GM18511 (cell line): ENCODE results near the gene RPS6KA4.

Source experiments
- ATAC-seq: cut with Tn5 transposase; IDR thresholded peaks from one replicate; pipeline ENCODE4 v1.9.1; 2021; ENCODE audit warnings: mild to moderate bottlenecking, moderate library complexity; ENCODE audit not compliant: unreplicated experiment

The RPS6KA4 gene

GRCh38 chr11:64362339-64362738 lies 3.4 kb downstream of the RPS6KA4 start:
- ATAC-seq, result no peak

GRCh38 chr11:64364435-64364834 lies 5.5 kb downstream of the RPS6KA4 start:
- ATAC-seq, result no peak

DNA sequence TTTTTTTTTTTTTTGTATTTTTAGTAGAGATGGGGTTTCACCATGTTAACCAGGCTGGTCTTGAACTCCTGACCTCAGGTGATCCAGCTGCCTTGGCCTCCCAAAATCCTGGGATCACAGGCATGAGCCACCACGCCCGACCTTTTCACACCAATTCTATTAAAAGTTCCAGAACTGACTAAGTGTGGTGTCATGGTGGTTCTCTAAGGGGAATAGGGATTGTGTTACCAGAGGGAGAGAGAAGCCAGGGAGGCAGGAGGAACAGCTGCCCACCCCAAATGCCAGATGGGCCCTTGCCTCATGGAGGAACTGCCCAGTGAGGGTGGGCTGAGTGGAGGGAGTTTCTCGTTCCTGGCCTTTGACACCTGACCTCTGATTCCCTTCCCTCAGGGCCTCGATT lies 5.9 kb downstream of the RPS6KA4 start:
- no peak for ATAC-seq

- ATAC-seq, result no peak
These were observed 7.8 kb downstream of the RPS6KA4 start for GRCh38 chr11:64366751-64367150.

DNA sequence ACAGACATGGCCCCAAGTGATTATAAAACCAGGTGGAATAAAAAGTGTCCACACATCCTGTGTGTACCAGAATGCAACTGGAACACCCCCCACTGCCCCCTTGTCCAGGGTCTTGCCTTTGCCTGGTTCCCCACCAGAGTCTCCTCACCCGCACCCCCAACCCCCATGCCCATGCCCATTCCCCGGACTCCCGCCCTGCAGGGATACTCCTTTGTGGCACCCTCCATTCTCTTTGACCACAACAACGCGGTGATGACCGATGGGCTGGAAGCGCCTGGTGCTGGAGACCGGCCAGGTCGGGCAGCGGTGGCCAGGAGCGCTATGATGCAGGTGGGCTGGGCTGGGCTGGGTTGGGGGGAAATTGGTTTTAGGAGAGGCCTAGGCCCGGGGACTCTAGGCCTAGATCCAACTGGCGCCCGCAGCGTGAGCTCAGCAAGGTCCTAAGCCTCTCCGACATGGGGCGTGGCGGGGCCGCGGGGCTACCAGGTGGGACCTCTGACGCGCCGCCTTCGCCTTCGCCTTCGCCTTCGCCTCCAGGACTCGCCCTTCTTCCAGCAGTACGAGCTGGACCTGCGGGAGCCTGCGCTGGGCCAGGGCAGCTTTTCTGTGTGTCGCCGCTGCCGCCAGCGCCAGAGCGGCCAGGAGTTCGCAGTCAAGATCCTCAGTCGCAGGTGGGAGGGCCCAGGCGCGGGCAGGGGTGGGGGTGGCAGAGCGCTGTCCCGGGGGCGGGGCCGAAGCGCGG lies 9.1 kb downstream of the RPS6KA4 start:
- ATAC-seq, result no peak

DNA sequence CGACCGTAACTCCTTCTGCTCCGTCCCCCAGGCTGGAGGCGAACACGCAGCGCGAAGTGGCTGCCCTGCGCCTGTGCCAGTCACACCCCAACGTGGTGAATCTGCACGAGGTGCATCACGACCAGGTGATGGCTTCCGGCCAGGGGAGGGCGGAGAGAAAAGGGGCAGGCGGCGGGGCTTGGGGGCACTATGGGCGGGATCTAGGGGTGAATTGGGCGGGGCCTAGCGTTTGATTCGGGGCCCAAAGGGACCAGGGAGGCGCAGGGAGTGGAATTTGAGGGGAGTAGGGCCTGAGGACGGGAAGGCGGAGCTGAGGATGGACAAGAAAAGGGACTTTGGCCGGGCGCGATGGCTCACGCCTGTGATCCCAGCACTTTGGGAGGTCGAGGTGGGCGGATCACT lies 9.7 kb downstream of the RPS6KA4 start:
- no peak for ATAC-seq

- ATAC-seq, result no peak
These were observed 10.8 kb downstream of the RPS6KA4 start for GRCh38 chr11:64369440-64370421.

DNA sequence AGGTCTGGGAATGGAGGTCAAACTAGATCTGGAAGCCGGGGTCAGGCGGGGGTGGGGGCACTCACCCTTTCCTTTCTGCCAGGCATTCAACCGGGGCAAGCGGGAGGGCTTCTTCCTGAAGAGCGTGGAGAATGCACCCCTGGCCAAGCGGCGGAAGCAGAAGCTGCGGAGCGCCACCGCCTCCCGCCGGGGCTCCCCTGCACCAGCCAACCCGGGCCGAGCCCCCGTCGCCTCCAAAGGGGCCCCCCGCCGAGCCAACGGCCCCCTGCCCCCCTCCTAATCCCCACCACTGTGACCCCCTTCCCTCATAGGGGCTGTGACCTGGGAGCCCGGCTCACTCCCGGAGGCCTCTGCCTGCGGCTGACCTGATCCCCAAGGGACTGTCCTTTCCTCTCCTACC lies 12.2 kb downstream of the RPS6KA4 start:
- no peak for ATAC-seq

- no peak for ATAC-seq
These were observed 13.1 kb downstream of the RPS6KA4 start for GRCh38 chr11:64372021-64372420.

- no peak for ATAC-seq
These were observed 14.0 kb downstream of the RPS6KA4 start for GRCh38 chr11:64372802-64373597.

DNA sequence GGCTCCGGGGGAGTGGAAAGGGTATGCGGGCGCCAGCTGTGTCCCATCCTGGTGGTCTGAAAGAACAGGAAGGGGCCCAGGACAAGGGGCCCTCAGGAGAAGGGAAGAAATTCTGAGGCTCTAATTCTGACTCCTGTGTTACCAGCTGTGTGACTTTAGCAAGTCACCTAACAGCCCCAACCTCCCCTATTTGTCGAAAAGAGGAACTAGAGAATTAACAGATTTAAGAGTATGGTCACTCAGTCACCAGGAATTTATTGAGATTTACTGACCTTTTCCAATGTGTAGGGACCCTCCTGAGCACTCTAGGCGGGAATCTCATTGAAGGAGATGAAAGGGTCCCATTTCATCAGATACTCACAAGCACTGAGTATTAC lies 14.6 kb downstream of the RPS6KA4 start:
- no peak for ATAC-seq

DNA sequence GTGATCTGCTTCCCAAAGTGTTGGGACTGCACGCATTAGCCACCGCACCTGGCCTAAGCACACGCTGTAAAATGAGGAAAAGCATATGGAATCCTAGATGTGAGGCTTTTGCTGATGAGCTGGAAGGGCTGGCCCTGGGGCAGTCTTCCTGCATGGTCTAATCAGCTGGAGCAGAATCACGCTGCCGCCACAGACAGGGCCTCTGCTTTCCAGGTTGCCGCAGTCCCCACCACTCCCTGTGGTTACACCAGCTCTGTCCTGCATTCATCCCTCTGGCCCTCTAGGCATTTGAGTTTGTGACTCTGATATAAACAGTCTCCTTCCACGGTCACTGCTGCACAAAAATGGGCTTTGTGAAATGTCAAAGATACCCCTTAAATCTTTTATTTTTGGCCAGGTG lies 17.1 kb downstream of the RPS6KA4 start:
- no peak for ATAC-seq

- ATAC-seq, result no peak
These were observed 19.4 kb downstream of the RPS6KA4 start for GRCh38 chr11:64378335-64378880.

DNA sequence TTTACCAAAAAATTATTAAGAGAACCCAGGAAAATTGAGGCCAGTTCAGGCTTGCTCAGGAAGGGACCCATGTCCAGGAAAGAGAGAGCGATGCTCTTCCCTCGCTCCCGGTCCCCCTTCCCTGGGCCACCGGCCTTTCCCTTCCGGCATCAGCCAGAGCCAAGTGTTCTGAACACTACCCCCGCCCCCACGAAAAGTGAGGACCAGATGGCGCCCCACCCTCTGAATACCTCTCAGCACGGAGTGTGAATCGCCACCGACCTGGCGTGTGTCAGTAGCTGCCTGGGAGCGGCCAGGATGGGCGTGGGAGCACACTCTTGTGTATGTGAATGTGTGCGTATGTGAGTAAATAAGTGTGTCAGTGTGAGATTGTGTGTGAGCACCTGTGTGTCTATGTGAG lies 20.2 kb downstream of the RPS6KA4 start:
- ATAC-seq, result no peak

DNA sequence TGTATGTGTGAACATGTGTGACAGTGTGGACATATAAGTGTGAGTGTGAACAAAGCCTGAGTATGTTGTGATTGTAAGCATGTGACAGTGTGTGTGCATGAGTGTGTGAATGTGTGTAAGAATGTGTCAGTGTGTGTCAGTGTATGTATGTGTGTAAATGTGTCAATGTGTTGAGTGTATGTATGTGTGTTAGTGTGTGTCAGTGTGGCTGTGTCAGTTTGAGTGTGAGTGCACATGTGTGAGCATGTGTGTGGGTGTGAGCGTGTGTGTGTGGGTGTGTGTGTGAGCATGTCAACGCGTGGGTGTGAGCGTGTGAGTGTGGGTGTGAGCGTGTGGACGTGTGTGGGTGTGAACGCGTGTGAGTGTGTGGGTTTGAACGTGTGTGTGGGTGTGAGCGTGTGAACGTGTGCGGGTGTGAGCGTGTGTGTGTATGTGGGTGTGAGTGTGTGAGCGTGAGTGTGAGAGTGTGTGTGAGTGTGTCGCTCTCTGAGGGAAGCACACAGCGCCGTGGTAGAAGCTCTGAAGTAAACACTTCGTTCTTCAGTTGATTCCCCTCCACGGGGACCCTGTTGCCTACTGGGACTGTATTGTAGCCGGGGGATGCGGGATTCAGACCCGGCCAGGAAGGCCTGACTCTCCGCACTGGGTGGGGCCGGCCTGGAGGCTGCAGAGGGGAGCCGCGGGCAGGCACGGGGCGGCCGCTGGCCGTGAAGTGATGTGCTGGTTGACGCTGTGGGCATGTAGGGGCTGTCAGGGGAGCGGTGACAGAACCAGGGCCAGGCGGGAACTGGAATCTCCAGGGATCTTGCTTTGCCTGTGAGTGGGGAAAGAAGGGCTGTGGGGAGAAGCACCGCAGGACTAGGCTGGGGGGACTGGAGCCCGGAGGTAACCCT lies 21.1 kb downstream of the RPS6KA4 start:
- no peak for ATAC-seq

DNA sequence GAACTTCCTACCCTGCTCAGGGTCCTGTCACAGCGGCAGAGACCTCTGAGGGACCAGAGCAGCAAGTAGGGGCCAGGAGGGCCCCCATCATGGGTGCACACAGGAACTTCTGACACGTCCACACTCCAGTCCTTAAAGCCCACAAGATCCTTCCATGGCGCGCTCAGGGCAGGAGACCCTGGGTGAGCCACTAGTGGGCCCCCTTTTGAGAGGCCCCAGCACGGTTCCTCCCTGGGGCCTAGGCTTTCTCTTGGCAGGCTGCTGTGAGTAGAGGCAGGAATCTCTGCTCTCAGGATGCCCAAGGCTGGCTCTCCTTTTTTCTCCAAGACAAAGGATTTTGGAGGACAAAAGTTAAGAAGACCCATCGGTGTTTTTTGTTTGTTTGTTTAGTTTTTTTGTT lies 22.4 kb downstream of the RPS6KA4 start:
- no peak for ATAC-seq

DNA sequence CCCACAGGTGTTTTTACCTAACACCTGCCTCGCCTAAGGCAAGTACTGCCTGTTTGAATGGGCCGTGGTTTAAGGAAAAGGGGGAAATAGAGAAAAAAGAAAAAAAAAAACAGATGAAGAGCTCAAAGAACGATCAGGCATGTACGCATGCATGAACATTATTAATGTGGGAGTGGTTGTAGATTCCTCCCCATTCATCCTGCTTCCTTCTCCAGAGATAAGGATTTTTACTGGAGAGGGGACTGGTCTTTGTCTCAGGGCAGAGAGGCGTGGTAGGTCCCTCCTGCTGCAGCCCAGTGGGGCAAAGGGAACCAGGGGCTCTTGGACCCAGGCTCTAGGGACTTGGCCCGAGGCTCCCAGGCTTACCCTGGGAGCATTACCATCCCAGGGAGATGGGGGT lies 23.1 kb downstream of the RPS6KA4 start:
- ATAC-seq, result no peak

GRCh38 chr11:64382586-64382985 lies 23.6 kb downstream of the RPS6KA4 start:
- no peak for ATAC-seq

- ATAC-seq, result no peak
These were observed 24.6 kb downstream of the RPS6KA4 start for GRCh38 chr11:64383580-64383979.
